Measurements from ENCODE around the gene TOR1AIP2. TPM values are rescaled to one million over a fixed set of nuclear protein-coding genes. Genes with fewer than 3 reads are reported as not detected.

TOR1AIP2 gene
- polyA plus RNA-seq, 1 experiment: 17.4 TPM

GRCh38 chr1:179813626-179814545, 63.7 kb downstream of the TOR1AIP2 start:
- CTCF ChIA-PET: interaction anchor here (0.6 to 15.1 kb wide), 44 partner anchors 8 to 1631 kb away, joined by 3 to 447 read pairs (median 5); partner anchors contain the start of gene TOR1AIP1
- POLR2A ChIA-PET: no interaction called here
- no peak for TF ChIP-seq CTCF (IDR thresholded peaks at IDR 0.05; ENCODE audit: insufficient read depth, low read depth, low read length)
- no peaks in the 10 kb centered on the region for H3K36me3 ChIP-seq (ENCODE audit: control insufficient read depth, insufficient read depth, low read length)
- no peak for DNase-seq (ENCODE audit: low read depth)
- peak overlapping the region; percentile 48; the same call in 1 of the 2 replicates for H3K4me3 ChIP-seq (ENCODE audit: low read depth, low read length)
- H3K27me3 ChIP-seq (ENCODE audit: control insufficient read depth, insufficient read depth, low read length): peaks cover 3% of the 10 kb centered on the region; the same call in 1 of the 2 replicates

GRCh38 chr1:179812501-179813292, 64.9 kb downstream of the TOR1AIP2 start:
- TF ChIP-seq CTCF (IDR thresholded peaks at IDR 0.05; ENCODE audit: insufficient read depth, low read depth, low read length): no peak
- POLR2A ChIA-PET: no interaction called here
- Histone ChIP-seq H3K36me3 (ENCODE audit: control insufficient read depth, insufficient read depth, low read length) (no peaks in the 10 kb centered on the region), H3K4me3 (ENCODE audit: low read depth, low read length) (no peak overlapping the region), H3K27me3 (ENCODE audit: control insufficient read depth, insufficient read depth, low read length) (peaks cover 3% of the 10 kb centered on the region; the same call in 1 of the 2 replicates)
- CTCF ChIA-PET: interaction anchor here (0.5 to 15.1 kb wide), 5 partner anchors 12 to 107 kb away, joined by 3 to 447 read pairs (median 4); no protein-coding TSS in a partner anchor
- no peak for DNase-seq (ENCODE audit: low read depth)

GRCh38 chr1:179810367-179810715, 67.3 kb downstream of the TOR1AIP2 start:
- no peak overlapping the region for H3K4me3 ChIP-seq (ENCODE audit: low read depth, low read length)
- TF ChIP-seq CTCF (IDR thresholded peaks at IDR 0.05; ENCODE audit: insufficient read depth, low read depth, low read length): no peak
- ChIA-PET POLR2A (no interaction called here), CTCF (interaction anchor here (0.7 to 15.1 kb wide), 32 partner anchors 9 to 559 kb away, joined by 3 to 447 read pairs (median 5); partner anchors contain the start of gene FAM163A)
- no peak for DNase-seq (ENCODE audit: low read depth)
- peaks cover 7% of the 10 kb centered on the region for H3K27me3 ChIP-seq (ENCODE audit: control insufficient read depth, insufficient read depth, low read length)
- no peaks in the 10 kb centered on the region for H3K36me3 ChIP-seq (ENCODE audit: control insufficient read depth, insufficient read depth, low read length)

DNA sequence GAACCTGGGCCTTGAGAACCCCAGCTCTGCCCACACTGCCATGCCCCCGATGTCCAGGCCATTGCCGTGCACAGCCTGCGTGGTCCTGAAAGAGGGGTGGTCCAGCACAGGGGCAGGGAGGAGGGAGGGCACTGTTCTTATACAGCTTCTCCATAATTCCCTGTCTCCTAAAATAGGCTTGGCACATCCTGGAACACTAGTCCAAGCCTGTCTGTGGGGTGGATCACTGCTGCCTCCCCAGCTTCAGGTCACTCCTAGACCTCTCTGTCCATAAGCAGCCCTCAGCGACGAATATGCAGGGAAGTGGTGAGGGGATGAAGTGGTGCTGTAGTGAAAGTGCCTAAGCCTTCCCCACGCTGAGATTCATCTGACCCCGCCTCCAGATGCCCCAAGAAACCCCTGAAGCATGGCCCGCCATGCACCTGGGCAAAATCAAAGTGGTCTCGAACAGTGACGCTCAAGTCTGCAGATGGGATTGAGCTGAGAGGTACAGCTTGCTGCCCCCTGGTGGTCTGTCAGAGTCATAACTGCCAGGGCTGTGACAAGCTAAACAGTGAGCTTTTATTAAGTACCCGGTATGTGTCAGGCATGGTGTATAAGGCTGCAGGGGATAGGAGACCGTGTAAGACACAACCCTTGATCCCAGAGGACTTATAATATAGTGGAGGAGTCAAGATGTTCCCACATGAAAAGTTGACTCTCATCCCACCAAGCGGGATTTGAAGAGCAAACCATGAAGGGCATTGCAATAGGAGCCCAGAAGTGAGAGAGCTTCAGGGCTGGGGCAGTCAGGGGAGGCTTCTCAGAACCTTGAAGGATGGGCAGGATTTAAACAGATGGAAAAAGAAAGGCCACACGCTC, 67.9 kb downstream of the TOR1AIP2 start:
- H3K27me3 ChIP-seq (ENCODE audit: control insufficient read depth, insufficient read depth, low read length): peaks cover 7% of the 10 kb centered on the region
- H3K36me3 ChIP-seq (ENCODE audit: control insufficient read depth, insufficient read depth, low read length): no peaks in the 10 kb centered on the region
- no peak for DNase-seq (ENCODE audit: low read depth)
- POLR2A ChIA-PET: no interaction called here
- no peak overlapping the region for H3K4me3 ChIP-seq (ENCODE audit: low read depth, low read length)
- CTCF ChIA-PET: interaction anchor here (0.7 to 15.1 kb wide), 34 partner anchors 9 to 370 kb away, joined by 3 to 447 read pairs (median 5); partner anchors contain the start of gene FAM163A
- TF ChIP-seq CTCF (IDR thresholded peaks at IDR 0.05; ENCODE audit: insufficient read depth, low read depth, low read length): peak; percentile 93
